Right lobe of liver (tissue), 6 donors: Measurements from ENCODE around the gene WDR1. TPM values are rescaled to one million over a fixed set of nuclear protein-coding genes. Genes with fewer than 3 reads are reported as not detected.

Source experiments
- ATAC-seq, 4 donors: fragments of 200-7000 bp; cut with Tn5 transposase; one replicate each; pipeline ENCODE4 v1.9.1; 2020; ENCODE audit warnings: mild to moderate bottlenecking in 4 of 4, moderate library complexity in 4 of 4
- DNase-seq, 3 donors: peaks; one replicate each; pipeline ENCODE4 v3.0.0-alpha.2; 2020
- H3K27ac ChIP-seq, 3 donors: fragments of 200-600 bp; one replicate each; pipeline ENCODE4 v1.8.0; 2022
- H3K27me3 ChIP-seq, 2 donors: fragments of 200-600 bp; one replicate each; pipeline ENCODE4 v1.8.0; 2022
- H3K36me3 ChIP-seq, 4 donors: fragments of 200-600 bp; sonication (generic) in 1 of 4; one replicate each; pipeline versions ENCODE4 v1.5.1 to v1.8.0; 2017 to 2022; ENCODE audit warnings: control low read depth in 1 of 4
- H3K4me1 ChIP-seq, 4 donors: fragments of 200-600 bp; sonication (generic) in 1 of 4; one replicate each; pipeline versions ENCODE4 v1.5.1 to v1.8.0; 2017 to 2022; ENCODE audit warnings: control low read depth in 1 of 4
- H3K4me3 ChIP-seq, 3 donors: fragments of 200-600 bp; one replicate each; pipeline ENCODE4 v1.8.0; 2022
- H3K9me3 ChIP-seq, 4 donors: fragments of 200-600 bp; sonication (generic) in 1 of 4; one replicate each; pipeline versions ENCODE4 v1.5.1 to v1.8.0; 2017 to 2022; ENCODE audit warnings: control low read depth in 1 of 4
- CTCF ChIP-seq, 4 donors: fragments of 200-600 bp in 3 of 4; fragments of 450-650 bp in 1 of 4; IDR thresholded peaks; one replicate each; pipeline versions ENCODE4 v1.5.1 to v1.8.0; 2016 to 2022; ENCODE audit warnings: antibody characterized with exemption in 4 of 4, mild to moderate bottlenecking in 2 of 4
- POLR2A ChIP-seq: fragments of 450-650 bp; IDR thresholded peaks from one replicate; pipeline ENCODE4 v1.6.1; 2017; ENCODE audit warnings: antibody characterized with exemption, mild to moderate bottlenecking
- WGBS: methylation state at CpG from one replicate; pipeline ENCODE4 v1.1.6; 2018; ENCODE audit warnings: low coverage, low lambda C conversion rate; ENCODE audit not compliant: insufficient coverage; ENCODE audit errors: missing lambda C conversion rate; 5-methylcytosine and 5-hydroxymethylcytosine counted together
- intact Hi-C, 2 donors: fragments of 100-400 bp; cut with DNase I; formaldehyde crosslinking; loops; one replicate each; pipeline versions ENCODE4 v1.11.2 to v1.14.1; 2022
- total RNA-seq, 6 experiments: library from RNA; depleted of rRNA in 2 of 6; stranded (reverse); fragments of >200 nt in 2 of 6; fragmentation: NEBNext Ultra II Directional in 3 of 6; extraction: Animal tissue kit (Norgen Biotek cat#: 25700) in 3 of 6; gene quantifications; one replicate each; pipeline versions ENCODE4 v1.1.0 to v1.2.4, GENCODE V29; 2016 to 2023
- donor health status: DM: no; HTN: yes; CAD: no.
- donor health status: DM: no; HTN: no; CAD: no.
- donor health status: DM: no; HTN: no; CAD: no.
- donor health status: DM: no; HTN: yes; CAD: no.
- donor health status: DM: no; HTN: yes; CAD: no.

The WDR1 gene
- total RNA-seq, 6 experiments from 2014 or later = 65.1 to 149 (median 76.4) TPM

- H3K36me3 ChIP-seq = peaks cover 13 to 76% (median 34%) of the 10 kb centered on the region in 4 donors
- no peak overlapping the region for H3K4me3 ChIP-seq
- WGBS = 83% methylated on average over 7 of the region's 38 CpGs
- intact Hi-C loops = no loop called here
- no peak overlapping the region for H3K27ac ChIP-seq
- no peaks in the 10 kb centered on the region for H3K27me3 ChIP-seq
- DNase-seq (peak in 2 of 3 donors; percentile 46 to 52), ATAC-seq (peak in 2 of 4 donors; percentile 16 to 35)
- no peaks in the 10 kb centered on the region for H3K9me3 ChIP-seq
- TF ChIP-seq POLR2A (no peak), CTCF (IDR thresholded peaks at IDR 0.05) (no peak)
- peaks cover 0 to 19% (median 0%) of the 10 kb centered on the region in 4 donors for H3K4me1 ChIP-seq
Measured at GRCh38 chr4:10077483-10078335, 38.9 kb downstream of the WDR1 start.

GRCh38 chr4:10077076-10077475 lies 39.5 kb downstream of the WDR1 start:
- DNase-seq = peak in 2 of 3 donors; percentile 27 to 41
- H3K27ac ChIP-seq = no peak overlapping the region
- TF ChIP-seq CTCF (IDR thresholded peaks at IDR 0.05) (no peak), POLR2A (no peak)

GRCh38 chr4:10075953-10076391 lies 40.6 kb downstream of the WDR1 start:
- Histone ChIP-seq H3K36me3 (peaks cover 6 to 62% (median 30%) of the 10 kb centered on the region in 4 donors), H3K9me3 (no peaks in the 10 kb centered on the region), H3K4me3 (no peak overlapping the region), H3K4me1 (peaks cover 0 to 17% (median 0%) of the 10 kb centered on the region in 4 donors), H3K27ac (no peak overlapping the region), H3K27me3 (no peaks in the 10 kb centered on the region)
- DNase-seq (peak in 2 of 3 donors; percentile 48 to 56), ATAC-seq (peak; percentile 15 to 44 (median 27))
- TF ChIP-seq POLR2A (no peak), CTCF (IDR thresholded peaks at IDR 0.05) (no peak)
- WGBS = 0% methylated on average over 1 of the region's 11 CpGs
- intact Hi-C loops = no loop called here

More at GRCh38 chr4:10077076-10077475, 39.5 kb downstream of the WDR1 start:
- H3K36me3 ChIP-seq = peaks cover 8 to 71% (median 31%) of the 10 kb centered on the region in 4 donors
- peaks cover 0 to 19% (median 0%) of the 10 kb centered on the region in 4 donors for H3K4me1 ChIP-seq
- no peak overlapping the region for H3K4me3 ChIP-seq
- no peaks in the 10 kb centered on the region for H3K27me3 ChIP-seq
- 90% methylated on average over 2 of the region's 9 CpGs for WGBS
- intact Hi-C loops = no loop called here
- H3K9me3 ChIP-seq = no peaks in the 10 kb centered on the region
- ATAC-seq = no peak

- 93% methylated on average over 8 of the region's 20 CpGs for WGBS
- no peaks in the 10 kb centered on the region for H3K9me3 ChIP-seq
- no peak overlapping the region for H3K4me3 ChIP-seq
- H3K36me3 ChIP-seq = peaks cover 6 to 55% (median 25%) of the 10 kb centered on the region in 4 donors
- ATAC-seq = no peak
- peaks cover 0 to 11% (median 0%) of the 10 kb centered on the region in 4 donors for H3K4me1 ChIP-seq
- intact Hi-C loops = no loop called here
- H3K27me3 ChIP-seq = no peaks in the 10 kb centered on the region
- TF ChIP-seq CTCF (IDR thresholded peaks at IDR 0.05) = no peak
- TF ChIP-seq POLR2A = no peak
- peak in 2 of 3 donors; percentile 34 to 37 for DNase-seq
- no peak overlapping the region for H3K27ac ChIP-seq
Measured at GRCh38 chr4:10075158-10075863, 41.3 kb downstream of the WDR1 start.
